NCI-H2227 treated with DMSO at 0.1 percent for 48 hours (cell line): ENCODE data around the gene EPS8L1.

ENCODE experiments used
- DNase-seq: peaks from one replicate; lab custom pipeline; 2025; lab: John Stamatoyannopoulos, UW

Gene EPS8L1

GRCh38 chr19:55115446-55116065 lies 39.9 kb downstream of the EPS8L1 start:
- DNase-seq = no peak

- DNase-seq = peak; percentile 88
Measured at GRCh38 chr19:55116232-55116858, 40.7 kb downstream of the EPS8L1 start.

GRCh38 chr19:55116859-55117662 lies 41.4 kb downstream of the EPS8L1 start, which contains the start of gene PPP1R12C:
Gene PPP1R12C, minus strand, starts transcription at chr19:55117637. Its CDS starts 94 bp downstream, at chr19:55117543.
- no peak for DNase-seq

- peak; percentile 100 for DNase-seq
Measured at GRCh38 chr19:55117663-55118391, 42.2 kb downstream of the EPS8L1 start.

GRCh38 chr19:55118401-55118991 lies 42.8 kb downstream of the EPS8L1 start:
- peak; percentile 57 for DNase-seq

- DNase-seq = no peak
Measured at GRCh38 chr19:55119053-55119452, 43.4 kb downstream of the EPS8L1 start.

- DNase-seq = no peak
Measured at GRCh38 chr19:55131421-55131820, 55.8 kb downstream of the EPS8L1 start.

GRCh38 chr19:55132453-55133129 lies 56.9 kb downstream of the EPS8L1 start:
- no peak for DNase-seq

GRCh38 chr19:55133639-55134444 lies 58.2 kb downstream of the EPS8L1 start:
- no peak for DNase-seq

- no peak for DNase-seq
Measured at GRCh38 chr19:55134736-55135135, 59.1 kb downstream of the EPS8L1 start.

GRCh38 chr19:55136399-55137102 lies 60.9 kb downstream of the EPS8L1 start:
- DNase-seq = no peak
